ENCODE results near the gene MYCN. TPM values are rescaled to one million over a fixed set of nuclear protein-coding genes. Genes with fewer than 3 reads are reported as not detected.

Gene MYCN
- total and polyA plus RNA-seq, 2 of the 8 experiments (the other 6 are each of a cell fraction or from before 2014, with no cell fraction given) = 87.8 to 137 TPM

DNA sequence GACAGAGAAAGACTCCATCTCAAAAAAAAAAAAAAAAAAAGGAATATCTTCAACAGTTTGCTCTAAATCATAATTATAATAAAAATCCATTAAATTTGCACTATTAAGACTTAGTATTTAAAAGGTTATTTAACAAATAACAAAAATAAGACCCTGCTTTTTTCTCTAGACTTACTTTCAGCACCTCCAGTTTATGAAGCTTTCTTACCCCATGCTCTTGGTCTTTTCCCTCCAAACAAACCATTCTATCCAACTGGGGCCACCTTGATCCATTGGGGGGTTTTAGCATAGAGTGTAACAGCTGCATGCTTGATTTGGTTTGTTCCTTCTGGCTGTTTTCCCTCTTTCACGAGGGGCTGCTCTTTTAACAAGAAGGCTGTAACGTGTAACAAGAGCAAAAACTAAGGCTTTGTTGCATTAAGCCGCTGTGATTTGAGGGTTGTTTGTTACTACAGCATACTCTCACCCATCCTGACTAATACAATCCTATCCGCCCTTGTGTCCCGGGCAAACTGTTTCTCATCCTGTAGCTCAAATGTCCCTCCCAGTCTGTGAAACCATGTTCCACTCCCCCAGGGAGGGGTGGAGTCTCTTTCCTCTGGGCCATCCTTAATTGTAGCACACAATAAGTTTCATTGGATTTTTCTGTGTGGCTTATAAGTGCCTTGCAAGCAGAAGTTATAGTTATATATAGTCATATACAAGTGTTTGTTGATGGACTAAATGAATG, 9.6 kb upstream of the MYCN start (continued):
- no peak for TF ChIP-seq EGR1 (IDR thresholded peaks at IDR 0.05; ENCODE audit: borderline replicate concordance, low read depth, low read length)
- no peak for TF ChIP-seq KDM5A (IDR thresholded peaks at IDR 0.05; ENCODE audit: low read length)
- no peak for TF ChIP-seq SIN3A (conservative IDR thresholded peaks at IDR 0.05 in 1 of 2, IDR thresholded peaks at IDR 0.05 in 1 of 2; ENCODE audit: low read depth in 1 of 2, low read length in 2 of 2)
- no peak for TF ChIP-seq CBX8 (IDR thresholded peaks at IDR 0.05; ENCODE audit: borderline replicate concordance, low read depth, low read length)
- no peak for TF ChIP-seq CREB1 (IDR thresholded peaks at IDR 0.05)
- TF ChIP-seq TAF1 (IDR thresholded peaks at IDR 0.05; ENCODE audit: low read depth, low read length) = no peak
- no peak for TF ChIP-seq POU5F1 (IDR thresholded peaks at IDR 0.05; ENCODE audit: low read depth, low read length)
- no peak for TF ChIP-seq GABPA (IDR thresholded peaks at IDR 0.05; ENCODE audit: borderline replicate concordance, insufficient read depth, low read length)
- no peak for TF ChIP-seq TCF12 (IDR thresholded peaks at IDR 0.05; ENCODE audit: low read depth, low read length)
- TF ChIP-seq BACH1 (IDR thresholded peaks at IDR 0.05; ENCODE audit: low read length) = no peak
- no peak for TF ChIP-seq RBBP5 (IDR thresholded peaks at IDR 0.05; ENCODE audit: borderline replicate concordance, low read depth, low read length)
